CD1c-positive myeloid dendritic cell (primary cell): ENCODE measurements around the gene ALDH3A2.
"Not testable (repeated sequence)": the region's sequence is repeated elsewhere in the genome, so short reads cannot be mapped to it uniquely, and the experiment has no call there.

Experiments
- DNase-seq: peaks from one replicate; pipeline ENCODE4 v3.0.0-alpha.2; 2016; ENCODE audit errors: extremely low spot score

The ALDH3A2 gene

DNA sequence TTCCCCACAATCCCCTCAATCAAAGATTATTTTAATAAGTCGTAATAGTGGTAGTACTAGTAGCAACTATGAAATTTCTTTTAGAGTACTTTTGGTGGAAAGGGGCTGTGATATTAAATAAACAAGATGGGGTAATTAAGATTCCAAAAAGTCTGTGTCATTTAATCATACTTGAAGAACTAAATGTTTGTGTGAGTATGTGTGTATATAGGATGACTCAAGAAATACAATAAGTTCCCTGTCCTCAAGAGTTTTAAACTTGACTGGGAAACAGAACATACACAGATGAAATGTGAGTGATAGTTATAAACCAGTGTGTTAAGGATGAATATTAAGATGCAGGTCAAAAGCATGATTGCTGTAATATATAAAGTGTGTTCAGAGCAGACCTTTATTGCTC lies 2.3 kb downstream of the ALDH3A2 start:
- no peak for DNase-seq

DNA sequence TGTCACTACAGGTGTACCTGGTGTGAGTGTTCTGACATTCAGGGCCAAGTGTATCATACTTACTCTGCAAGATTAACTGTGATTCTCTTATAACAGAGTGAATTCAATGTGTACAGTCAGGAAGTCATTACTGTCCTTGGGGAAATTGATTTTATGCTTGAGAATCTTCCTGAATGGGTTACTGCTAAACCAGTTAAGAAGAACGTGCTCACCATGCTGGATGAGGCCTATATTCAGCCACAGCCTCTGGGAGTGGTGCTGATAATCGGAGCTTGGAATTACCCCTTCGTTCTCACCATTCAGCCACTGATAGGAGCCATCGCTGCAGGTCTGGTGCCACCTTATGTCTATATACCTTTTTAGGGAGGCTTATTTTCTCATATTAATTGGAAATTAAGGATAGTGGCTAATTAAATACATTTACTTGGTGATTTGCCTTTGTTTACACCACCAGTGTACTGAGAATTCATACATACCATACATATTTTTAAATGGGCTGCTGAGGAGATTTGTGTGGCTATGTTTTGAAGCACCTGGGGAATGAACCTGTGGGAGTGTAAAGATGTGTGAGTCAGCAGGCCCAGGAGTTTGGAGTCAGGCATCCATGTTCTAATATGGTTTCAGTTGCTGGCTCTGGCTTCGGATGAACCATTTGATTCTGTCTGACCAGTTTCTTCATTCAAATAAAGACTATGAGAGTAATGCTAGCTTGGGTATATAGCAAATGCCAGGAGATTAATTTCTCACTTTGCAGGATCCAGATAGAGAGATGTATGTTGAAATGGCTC lies 3.1 kb downstream of the ALDH3A2 start:
- DNase-seq, result no peak

DNA sequence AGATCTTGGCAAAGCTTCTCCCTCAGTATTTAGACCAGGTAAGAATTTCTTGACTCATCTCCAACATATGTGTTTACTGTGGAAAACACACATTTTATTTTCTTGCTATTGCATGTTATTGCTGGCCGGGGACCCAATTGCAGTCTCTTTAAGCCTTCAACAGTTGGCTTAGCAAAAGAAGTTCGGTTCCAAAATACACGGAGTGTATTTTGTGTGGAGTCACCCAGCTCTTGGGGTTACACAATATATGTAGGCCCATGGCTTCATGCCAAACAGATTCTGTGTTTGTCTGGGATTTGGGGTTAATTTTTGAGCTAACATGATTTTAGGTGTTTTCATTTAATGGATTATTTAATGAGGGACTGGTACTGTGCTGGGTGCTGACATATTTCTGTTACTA lies 4.0 kb downstream of the ALDH3A2 start:
- no peak for DNase-seq

GRCh38 chr17:19654342-19654886 lies 5.9 kb downstream of the ALDH3A2 start:
- no peak for DNase-seq

- DNase-seq, result no peak
These were observed 6.3 kb downstream of the ALDH3A2 start for GRCh38 chr17:19654896-19655295.

DNA sequence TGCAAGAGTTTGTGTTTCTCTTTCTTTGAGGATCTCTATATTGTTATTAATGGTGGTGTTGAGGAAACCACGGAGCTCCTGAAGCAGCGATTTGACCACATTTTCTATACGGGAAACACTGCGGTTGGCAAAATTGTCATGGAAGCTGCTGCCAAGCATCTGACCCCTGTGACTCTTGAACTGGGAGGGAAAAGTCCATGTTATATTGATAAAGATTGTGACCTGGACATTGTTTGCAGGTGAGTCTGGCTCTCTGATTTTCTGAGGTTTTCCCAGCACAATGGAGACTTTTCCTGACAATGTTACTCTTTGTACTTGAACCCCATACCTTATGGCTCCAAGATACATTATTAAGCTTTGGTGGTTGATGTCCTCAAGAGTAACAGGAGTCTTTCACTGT lies 7.8 kb downstream of the ALDH3A2 start:
- no peak for DNase-seq

GRCh38 chr17:19656851-19657581 lies 8.5 kb downstream of the ALDH3A2 start:
- no peak for DNase-seq

GRCh38 chr17:19659366-19660177 lies 11.0 kb downstream of the ALDH3A2 start:
- no peak for DNase-seq

DNA sequence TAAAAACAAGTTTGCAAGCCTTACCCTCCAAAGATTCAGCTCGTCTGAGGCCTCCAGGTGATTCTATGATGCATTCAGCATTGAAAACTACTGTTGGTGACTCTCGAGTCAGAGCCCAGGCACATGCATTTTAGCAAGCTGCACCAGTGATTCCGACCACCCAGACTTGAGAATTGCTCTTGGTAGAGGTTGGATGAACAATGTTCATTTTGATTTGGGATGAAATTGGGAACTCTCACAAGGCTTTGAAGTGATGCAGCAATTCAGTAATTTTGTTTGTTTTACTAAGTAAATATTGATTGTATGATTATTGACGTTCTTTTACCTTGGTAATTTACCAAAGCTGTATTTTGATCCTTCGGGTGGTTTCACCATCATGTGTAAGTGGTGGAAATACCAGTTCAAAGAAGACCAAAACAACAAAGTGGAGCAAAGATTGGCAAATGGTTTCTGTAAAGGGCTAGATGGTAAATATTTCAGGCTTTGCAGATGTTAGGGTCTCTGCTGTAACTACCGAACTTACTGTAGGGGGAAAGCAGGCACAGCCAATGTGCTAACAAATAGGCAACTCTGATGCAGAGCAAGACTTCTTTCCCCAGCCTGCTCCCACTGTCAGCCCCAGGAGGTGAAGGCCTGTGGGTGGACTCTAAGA lies 11.8 kb downstream of the ALDH3A2 start:
- no peak for DNase-seq

- DNase-seq, result no peak
These were observed 12.6 kb downstream of the ALDH3A2 start for GRCh38 chr17:19661121-19661520.

DNA sequence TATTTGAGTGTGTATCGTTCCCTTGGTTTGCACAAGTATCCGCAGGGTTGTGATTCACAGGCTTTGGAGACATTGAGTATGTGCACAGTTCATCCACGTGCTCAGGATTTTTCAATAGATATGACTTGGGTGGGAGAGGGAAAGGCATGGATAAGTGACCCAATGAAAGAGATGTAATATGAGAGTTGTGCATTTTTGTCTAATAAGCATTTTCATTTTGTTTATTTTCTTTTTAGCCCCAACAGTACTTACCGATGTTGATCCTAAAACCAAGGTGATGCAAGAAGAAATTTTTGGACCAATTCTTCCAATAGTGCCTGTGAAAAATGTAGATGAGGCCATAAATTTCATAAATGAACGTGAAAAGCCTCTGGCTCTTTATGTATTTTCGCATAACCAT lies 14.5 kb downstream of the ALDH3A2 start:
- DNase-seq, result no peak

GRCh38 chr17:19664136-19664820 lies 15.7 kb downstream of the ALDH3A2 start:
- DNase-seq, result no peak

GRCh38 chr17:19664821-19665181 lies 16.2 kb downstream of the ALDH3A2 start:
- DNase-seq, result no peak

DNA sequence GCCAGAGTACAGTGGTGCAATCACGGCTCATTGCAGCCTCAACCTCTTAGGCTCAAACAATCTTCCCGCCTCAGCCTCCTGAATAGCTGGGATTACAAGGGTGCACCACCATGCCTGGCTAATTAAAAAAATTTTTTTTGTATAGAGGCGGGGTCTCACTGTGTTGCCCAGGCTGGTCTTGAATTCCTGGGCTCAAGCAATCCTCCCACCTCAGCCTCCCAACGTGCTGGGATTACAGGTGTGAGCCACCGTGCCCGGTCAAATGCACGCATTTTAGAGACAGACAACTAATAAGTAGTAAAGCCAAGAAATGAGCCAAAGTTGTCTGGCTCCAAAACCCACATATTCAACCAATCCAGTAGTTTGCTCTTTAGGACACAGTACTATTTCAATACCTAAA lies 21.1 kb downstream of the ALDH3A2 start:
- not testable (repeated sequence) for DNase-seq

GRCh38 chr17:19670908-19671307 lies 22.4 kb downstream of the ALDH3A2 start:
- DNase-seq, result no peak

GRCh38 chr17:19671433-19671832 lies 22.9 kb downstream of the ALDH3A2 start:
- no peak for DNase-seq

DNA sequence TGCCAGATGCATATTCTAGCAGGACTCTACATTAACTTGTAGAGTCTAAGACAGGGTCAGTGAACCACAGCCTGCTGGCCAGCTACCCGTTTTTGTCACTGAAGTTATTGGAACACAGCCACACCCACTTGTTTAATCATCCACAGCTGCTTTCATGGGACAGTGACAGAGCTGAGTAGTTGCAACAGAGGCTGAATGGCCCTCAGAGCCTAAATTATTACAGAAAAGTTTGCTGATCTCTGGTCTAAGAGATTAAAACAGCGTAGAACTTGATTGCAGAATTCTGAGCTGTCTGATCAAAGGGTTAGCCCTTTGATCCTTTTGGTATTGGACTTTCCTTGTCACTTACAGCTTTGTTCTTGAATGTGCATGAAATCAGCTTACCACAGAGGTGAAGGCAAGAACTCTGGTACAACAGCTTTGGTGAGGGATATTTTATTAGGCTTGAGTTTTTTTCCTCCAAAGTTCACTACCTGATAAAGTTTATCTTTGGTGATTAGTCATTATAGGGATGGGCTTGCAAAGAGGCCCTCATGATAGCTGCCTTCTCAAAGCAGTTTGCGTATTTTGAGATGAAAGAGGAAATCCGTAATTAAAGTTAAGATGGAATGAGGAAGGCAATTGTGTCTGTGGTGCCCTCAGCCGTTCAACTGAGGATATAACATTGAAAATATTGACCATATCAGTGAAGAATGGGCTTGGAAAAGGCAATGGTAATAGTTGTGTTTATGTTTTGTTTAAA lies 23.6 kb downstream of the ALDH3A2 start:
- DNase-seq, result no peak

GRCh38 chr17:19673623-19674022 lies 25.1 kb downstream of the ALDH3A2 start:
- DNase-seq, result no peak

- no peak for DNase-seq
These were observed 28.3 kb downstream of the ALDH3A2 start for GRCh38 chr17:19676896-19677295.

- no peak for DNase-seq
These were observed 29.3 kb downstream of the ALDH3A2 start for GRCh38 chr17:19677736-19678379.
